Activated T-helper 1 cell treated with anti-CD3 and anti-CD28 coated beads, Interleukin-12 subunit alpha, Interleukin-12 subunit beta, Interleukin-2, Interleukin-4 antibody, amounts not matched to agents 30 ng/mL and 10 ng/mL and 1 ng/mL, durations not matched to agents 14 hours and 24 hours and 36 hours (primary cell): ENCODE measurements around the gene FKBP1A. TPM values are rescaled to one million over a fixed set of nuclear protein-coding genes. Genes with fewer than 3 reads are reported as not detected.

Source experiments
- DNase-seq: peaks from one replicate; pipeline ENCODE4 v3.0.0; 2021; ENCODE audit warnings: low spot score
- H3K27ac Mint-ChIP-seq: one replicate; pipeline ENCODE4 v1.8.0; 2021; ENCODE audit warnings: mild to moderate bottlenecking, mixed read lengths
- H3K27me3 Mint-ChIP-seq: one replicate; pipeline ENCODE4 v1.8.0; 2022; ENCODE audit warnings: mild to moderate bottlenecking, moderate library complexity, mixed read lengths; ENCODE audit not compliant: insufficient read depth
- H3K36me3 Mint-ChIP-seq: one replicate; pipeline ENCODE4 v1.8.0; 2021; ENCODE audit warnings: low read depth, mixed read lengths
- H3K4me1 Mint-ChIP-seq: one replicate; pipeline ENCODE4 v1.8.0; 2021; ENCODE audit warnings: low read depth, mixed read lengths
- H3K4me3 Mint-ChIP-seq: one replicate; pipeline ENCODE4 v1.8.0; 2021; ENCODE audit warnings: mild to moderate bottlenecking, moderate library complexity, mixed read lengths
- H3K9me3 Mint-ChIP-seq: one replicate; pipeline ENCODE4 v1.8.0; 2021; ENCODE audit warnings: mixed read lengths
- intact Hi-C: fragments of 100-400 bp; cut with micrococcal nuclease; formaldehyde crosslinking; loops from one replicate; pipeline ENCODE4 v1.15.1; 2024
- total RNA-seq: library from RNA; stranded (reverse); gene quantifications from 2 replicates; pipeline ENCODE4 v1.2.3, GENCODE V29; 2022

FKBP1A gene
- total RNA-seq, 1 donor from 2014 or later, result 297 TPM

GRCh38 chr20:1376408-1377270 is 16.2 kb downstream of the FKBP1A start:
- no peak for DNase-seq
- intact Hi-C loops, result loop anchor here (1.0 kb wide), 4 partner anchors 12 to 51 kb away; partner anchors contain the start of gene FKBP1A
- Mint-ChIP-seq H3K27ac (peak overlapping the region; percentile 81), H3K4me1 (peaks cover 89% of the 10 kb centered on the region), H3K27me3 (no peaks in the 10 kb centered on the region), H3K4me3 (peak overlapping the region; percentile 52), H3K9me3 (no peaks in the 10 kb centered on the region), H3K36me3 (peaks cover 41% of the 10 kb centered on the region)

- Mint-ChIP-seq H3K27ac (peak overlapping the region; percentile 73), H3K4me3 (peak overlapping the region; percentile 16), H3K36me3 (peaks cover 46% of the 10 kb centered on the region), H3K9me3 (no peaks in the 10 kb centered on the region), H3K4me1 (peaks cover 89% of the 10 kb centered on the region), H3K27me3 (no peaks in the 10 kb centered on the region)
- intact Hi-C loops, result loop anchor here (1.0 kb wide), 1 partner anchor 12 kb away; no protein-coding TSS in a partner anchor
- no peak for DNase-seq
These were observed 16.8 kb downstream of the FKBP1A start for GRCh38 chr20:1376007-1376406.

- Mint-ChIP-seq H3K4me1 (peaks cover 84% of the 10 kb centered on the region), H3K36me3 (peaks cover 47% of the 10 kb centered on the region)
These were observed 17.3 kb downstream of the FKBP1A start for GRCh38 chr20:1375515-1375914.

GRCh38 chr20:1374246-1374645 is 18.6 kb downstream of the FKBP1A start:
- no peaks in the 10 kb centered on the region for H3K9me3 Mint-ChIP-seq
- H3K4me3 Mint-ChIP-seq, result no peak overlapping the region
- intact Hi-C loops, result no loop called here
- H3K36me3 Mint-ChIP-seq, result peaks cover 48% of the 10 kb centered on the region
- H3K27me3 Mint-ChIP-seq, result no peaks in the 10 kb centered on the region
- H3K4me1 Mint-ChIP-seq, result peaks cover 77% of the 10 kb centered on the region
- no peak overlapping the region for H3K27ac Mint-ChIP-seq
- no peak for DNase-seq

More at GRCh38 chr20:1375515-1375914, 17.3 kb downstream of the FKBP1A start:
- H3K4me3 Mint-ChIP-seq, result no peak overlapping the region
- no peaks in the 10 kb centered on the region for H3K9me3 Mint-ChIP-seq
- peak overlapping the region; percentile 73 for H3K27ac Mint-ChIP-seq
- H3K27me3 Mint-ChIP-seq, result no peaks in the 10 kb centered on the region
- intact Hi-C loops, result no loop called here
- no peak for DNase-seq

- intact Hi-C loops, result no loop called here
- peak overlapping the region; percentile 27 for H3K27ac Mint-ChIP-seq
These were observed 19.2 kb downstream of the FKBP1A start for GRCh38 chr20:1373614-1374013.

GRCh38 chr20:1373036-1373435 is 19.8 kb downstream of the FKBP1A start:
- H3K27me3 Mint-ChIP-seq, result no peaks in the 10 kb centered on the region
- no peaks in the 10 kb centered on the region for H3K9me3 Mint-ChIP-seq
- no peak for DNase-seq
- H3K4me3 Mint-ChIP-seq, result no peak overlapping the region
- peaks cover 74% of the 10 kb centered on the region for H3K4me1 Mint-ChIP-seq
- H3K27ac Mint-ChIP-seq, result no peak overlapping the region
- peaks cover 52% of the 10 kb centered on the region for H3K36me3 Mint-ChIP-seq
- intact Hi-C loops, result no loop called here

More at GRCh38 chr20:1373614-1374013, 19.2 kb downstream of the FKBP1A start:
- H3K36me3 Mint-ChIP-seq, result peaks cover 47% of the 10 kb centered on the region
- H3K4me1 Mint-ChIP-seq, result peaks cover 77% of the 10 kb centered on the region
- H3K4me3 Mint-ChIP-seq, result no peak overlapping the region
- DNase-seq, result no peak
- no peaks in the 10 kb centered on the region for H3K27me3 Mint-ChIP-seq
- no peaks in the 10 kb centered on the region for H3K9me3 Mint-ChIP-seq

- Mint-ChIP-seq H3K4me3 (no peak overlapping the region), H3K4me1 (peaks cover 71% of the 10 kb centered on the region), H3K36me3 (peaks cover 57% of the 10 kb centered on the region), H3K9me3 (no peaks in the 10 kb centered on the region), H3K27me3 (no peaks in the 10 kb centered on the region), H3K27ac (peak overlapping the region; percentile 3)
- intact Hi-C loops, result no loop called here
- no peak for DNase-seq
These were observed 20.9 kb downstream of the FKBP1A start for GRCh38 chr20:1371830-1372539.

- no peak for DNase-seq
- H3K4me1 Mint-ChIP-seq, result peaks cover 65% of the 10 kb centered on the region
- no peaks in the 10 kb centered on the region for H3K27me3 Mint-ChIP-seq
- no peak overlapping the region for H3K4me3 Mint-ChIP-seq
- intact Hi-C loops, result no loop called here
- H3K27ac Mint-ChIP-seq, result peak overlapping the region; percentile 7
- H3K9me3 Mint-ChIP-seq, result no peaks in the 10 kb centered on the region
- peaks cover 60% of the 10 kb centered on the region for H3K36me3 Mint-ChIP-seq
These were observed 21.6 kb downstream of the FKBP1A start for GRCh38 chr20:1371202-1371782.

- H3K27ac Mint-ChIP-seq, result no peak overlapping the region
- no peaks in the 10 kb centered on the region for H3K27me3 Mint-ChIP-seq
- peaks cover 56% of the 10 kb centered on the region for H3K36me3 Mint-ChIP-seq
- no peak for DNase-seq
- H3K9me3 Mint-ChIP-seq, result no peaks in the 10 kb centered on the region
- no peak overlapping the region for H3K4me3 Mint-ChIP-seq
- H3K4me1 Mint-ChIP-seq, result peaks cover 59% of the 10 kb centered on the region
- intact Hi-C loops, result no loop called here
These were observed 22.2 kb downstream of the FKBP1A start for GRCh38 chr20:1370548-1371110.

GRCh38 chr20:1369970-1370369 is 22.9 kb downstream of the FKBP1A start:
- Mint-ChIP-seq H3K4me3 (no peak overlapping the region), H3K4me1 (peaks cover 61% of the 10 kb centered on the region), H3K9me3 (no peaks in the 10 kb centered on the region), H3K27ac (no peak overlapping the region), H3K27me3 (no peaks in the 10 kb centered on the region), H3K36me3 (peaks cover 63% of the 10 kb centered on the region)
- intact Hi-C loops, result loop anchor here (10.0 kb wide), 1 partner anchor 295 kb away; no protein-coding TSS in a partner anchor
- no peak for DNase-seq

- H3K4me3 Mint-ChIP-seq, result no peak overlapping the region
- intact Hi-C loops, result loop anchor here (10.0 kb wide), 1 partner anchor 296 kb away; no protein-coding TSS in a partner anchor
- H3K36me3 Mint-ChIP-seq, result peaks cover 59% of the 10 kb centered on the region
- DNase-seq, result no peak
- no peaks in the 10 kb centered on the region for H3K9me3 Mint-ChIP-seq
- H3K27ac Mint-ChIP-seq, result no peak overlapping the region
- H3K27me3 Mint-ChIP-seq, result no peaks in the 10 kb centered on the region
- H3K4me1 Mint-ChIP-seq, result peaks cover 66% of the 10 kb centered on the region
These were observed 24.2 kb downstream of the FKBP1A start for GRCh38 chr20:1368448-1369199.

- no peaks in the 10 kb centered on the region for H3K9me3 Mint-ChIP-seq
- peaks cover 58% of the 10 kb centered on the region for H3K36me3 Mint-ChIP-seq
- intact Hi-C loops, result loop anchor here (10.0 kb wide), 1 partner anchor 297 kb away; no protein-coding TSS in a partner anchor
- no peak overlapping the region for H3K27ac Mint-ChIP-seq
- peaks cover 70% of the 10 kb centered on the region for H3K4me1 Mint-ChIP-seq
- no peaks in the 10 kb centered on the region for H3K27me3 Mint-ChIP-seq
- no peak for DNase-seq
- no peak overlapping the region for H3K4me3 Mint-ChIP-seq
These were observed 25.4 kb downstream of the FKBP1A start for GRCh38 chr20:1367479-1367878.
